Stimulated activated CD4-positive, alpha-beta T cell treated with anti-CD3 and anti-CD28 coated beads, Interleukin-15, amount 100 ng/mL, for 24 hours (primary cell): Measurements from ENCODE around the gene KLHL9.
A peak's percentile ranks its signal among the peaks of the same experiment; 100 is the strongest.
"Not testable (repeated sequence)": the region's sequence is repeated elsewhere in the genome, so short reads cannot be mapped to it uniquely, and the experiment has no call there.

ENCODE experiments used
- DNase-seq: peaks from one replicate; pipeline ENCODE4 v3.0.0-alpha.2; 2020

KLHL9 gene

GRCh38 chr9:21334701-21335632 is at the start of gene KLHL9:
KLHL9 (minus strand) TSS chr9:21335404; CDS start chr9:21334859, 545 bp downstream.
- peak; percentile 93 for DNase-seq

- DNase-seq, result no peak
These were observed 48.4 kb upstream of the KLHL9 start for GRCh38 chr9:21383627-21384026.

- DNase-seq, result no peak
These were observed 46.5 kb upstream of the KLHL9 start for GRCh38 chr9:21381448-21382339.

- DNase-seq, result not testable (repeated sequence)
These were observed 36.3 kb upstream of the KLHL9 start for GRCh38 chr9:21371467-21371866.

- no peak for DNase-seq
These were observed 32.8 kb upstream of the KLHL9 start, which contains the start of gene IFNA13 for GRCh38 chr9:21367957-21368356. IFNA13 (minus strand) TSS chr9:21368057; CDS start chr9:21368010, 47 bp downstream.

GRCh38 chr9:21367169-21367568 is 32.0 kb upstream of the KLHL9 start:
- not testable (repeated sequence) for DNase-seq

- no peak for DNase-seq
These were observed 27.1 kb upstream of the KLHL9 start for GRCh38 chr9:21362287-21362686.

- DNase-seq, result peak; percentile 15
These were observed 22.6 kb upstream of the KLHL9 start for GRCh38 chr9:21357479-21358460.

GRCh38 chr9:21350787-21351186 is 15.6 kb upstream of the KLHL9 start, which contains the start of gene IFNA6:
IFNA6 (minus strand) TSS chr9:21350887; CDS start chr9:21350887, 0 bp downstream.
- DNase-seq, result no peak

GRCh38 chr9:21348430-21348970 is 13.3 kb upstream of the KLHL9 start:
- DNase-seq, result no peak

- no peak for DNase-seq
These were observed 5.5 kb upstream of the KLHL9 start for GRCh38 chr9:21340735-21341134.

GRCh38 chr9:21336457-21336856 is 1.3 kb upstream of the KLHL9 start:
- no peak for DNase-seq

GRCh38 chr9:21333226-21333625 is 2.0 kb downstream of the KLHL9 start:
- no peak for DNase-seq

- DNase-seq, result no peak
These were observed 3.4 kb downstream of the KLHL9 start for GRCh38 chr9:21331676-21332402.

GRCh38 chr9:21326526-21327139 is 8.6 kb downstream of the KLHL9 start:
- DNase-seq, result no peak

- DNase-seq, result no peak
These were observed 11.2 kb downstream of the KLHL9 start for GRCh38 chr9:21324047-21324446.

- DNase-seq, result no peak
These were observed 12.2 kb downstream of the KLHL9 start for GRCh38 chr9:21322911-21323461.

GRCh38 chr9:21320465-21320864 is 14.7 kb downstream of the KLHL9 start:
- no peak for DNase-seq

- peak; percentile 36 for DNase-seq
These were observed 17.0 kb downstream of the KLHL9 start for GRCh38 chr9:21317956-21318923.
